ENCODE measurements around the gene KY.

DNA sequence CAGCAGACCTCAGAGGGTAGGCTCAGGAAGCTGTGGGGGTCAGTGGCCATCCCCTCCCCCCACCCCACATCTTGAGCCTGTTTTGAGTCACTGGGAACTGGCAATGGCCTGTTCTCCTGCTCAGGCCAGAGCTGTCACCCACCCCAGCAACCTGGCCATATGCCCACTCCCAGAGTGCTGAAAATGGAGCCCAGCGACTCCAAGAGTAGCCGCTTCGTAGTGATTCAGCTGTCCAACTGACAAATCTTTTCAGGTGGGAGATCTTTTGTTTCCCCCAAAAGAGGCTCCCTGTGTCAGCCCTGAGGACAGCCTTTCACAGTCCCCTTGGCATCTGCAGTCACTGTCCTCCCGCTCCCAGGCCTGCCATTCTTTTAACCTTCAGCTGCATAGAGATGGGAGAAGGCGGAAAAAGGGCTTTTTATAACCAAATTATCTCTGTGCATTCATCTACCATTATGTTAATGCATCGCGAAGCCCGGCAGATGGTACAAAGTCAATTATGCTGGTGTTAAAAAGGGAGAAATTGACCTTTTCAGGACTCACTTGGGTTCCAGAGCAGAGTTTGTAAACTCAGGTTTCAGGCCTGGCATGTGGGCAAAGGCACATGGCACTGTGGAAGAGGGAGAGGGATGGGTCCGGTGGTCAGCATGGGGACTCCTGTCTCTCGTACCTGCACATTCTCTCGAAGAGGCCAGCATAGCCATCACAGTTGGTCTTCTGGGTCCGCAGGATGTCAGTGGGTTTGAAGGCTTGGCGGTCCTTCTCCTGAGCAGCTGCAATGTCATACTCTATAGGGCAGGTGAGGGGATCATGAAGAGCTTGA, 32.1 kb downstream of the KY start:
- TF ChIP-seq, protein P1, sequence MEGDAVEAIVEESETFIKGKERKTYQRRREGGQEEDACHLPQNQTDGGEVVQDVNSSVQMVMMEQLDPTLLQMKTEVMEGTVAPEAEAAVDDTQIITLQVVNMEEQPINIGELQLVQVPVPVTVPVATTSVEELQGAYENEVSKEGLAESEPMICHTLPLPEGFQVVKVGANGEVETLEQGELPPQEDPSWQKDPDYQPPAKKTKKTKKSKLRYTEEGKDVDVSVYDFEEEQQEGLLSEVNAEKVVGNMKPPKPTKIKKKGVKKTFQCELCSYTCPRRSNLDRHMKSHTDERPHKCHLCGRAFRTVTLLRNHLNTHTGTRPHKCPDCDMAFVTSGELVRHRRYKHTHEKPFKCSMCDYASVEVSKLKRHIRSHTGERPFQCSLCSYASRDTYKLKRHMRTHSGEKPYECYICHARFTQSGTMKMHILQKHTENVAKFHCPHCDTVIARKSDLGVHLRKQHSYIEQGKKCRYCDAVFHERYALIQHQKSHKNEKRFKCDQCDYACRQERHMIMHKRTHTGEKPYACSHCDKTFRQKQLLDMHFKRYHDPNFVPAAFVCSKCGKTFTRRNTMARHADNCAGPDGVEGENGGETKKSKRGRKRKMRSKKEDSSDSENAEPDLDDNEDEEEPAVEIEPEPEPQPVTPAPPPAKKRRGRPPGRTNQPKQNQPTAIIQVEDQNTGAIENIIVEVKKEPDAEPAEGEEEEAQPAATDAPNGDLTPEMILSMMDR (IDR thresholded peaks at IDR 0.05; ENCODE audit: low read length): no peak
- TF ChIP-seq EZH2 (optimal IDR thresholded peaks at IDR 0.05; ENCODE audit: low read depth, low read length) (no peak), EZH2phosphoT487 (IDR thresholded peaks at IDR 0.05; ENCODE audit: low read length) (no peak)
